HCT116 (cell line): ENCODE results near the gene EHMT1. TPM values are rescaled to one million over a fixed set of nuclear protein-coding genes. Genes with fewer than 3 reads are reported as not detected.

ENCODE experiments used
- ATAC-seq: fragments of 200-7000 bp; cut with Tn5 transposase; 2 replicates; pipeline ENCODE4 v1.9.1; 2020; ENCODE audit warnings: mild to moderate bottlenecking, moderate library complexity
- BruUV-seq: library from RNA; stranded (reverse); fragments of 400-500 nt; replicated peaks from 2 replicates; lab custom pipeline; 2021; lab: Mats Ljungman, UMichigan
- CTCF ChIA-PET: fragments of 300-600 bp; sonication (Branson Sonifier 250); formaldehyde crosslinking; loops from one replicate; lab custom pipeline; 2021; ENCODE audit warnings: antibody characterized with exemption; lab: Charles Lee
- POLR2A ChIA-PET: fragments of 300-600, 350-600 bp; sonication (Branson Sonifier 250); formaldehyde crosslinking; loops from one replicate; lab custom pipeline; 2021; ENCODE audit warnings: antibody characterized with exemption; lab: Charles Lee
- RAD21 ChIA-PET, 2 experiments: fragments of 300-600 bp; sonication (Branson Sonifier 250); formaldehyde crosslinking; loops; one replicate each; lab custom pipeline; 2023; ENCODE audit warnings: low total read pairs in 2 of 2; ENCODE audit not compliant: uncharacterized antibody in 2 of 2, unreplicated experiment in 2 of 2, low non-redundant PET in 1 of 2; lab: Charles Lee
- DNase-seq: peaks from one replicate; pipeline ENCODE4 v3.0.0-alpha.2; 2010; ENCODE audit warnings: low read depth, low spot score
- H2AFZ ChIP-seq: fragments of 200-600 bp; shearing (Covaris generic), sonication (generic); 2 replicates; pipeline ENCODE4 v1.6.1; 2017; ENCODE audit warnings: low read depth, mixed run types, mixed read lengths, antibody characterized with exemption, low read length; ENCODE audit not compliant: poor library complexity, severe bottlenecking
- H3K27ac ChIP-seq: 2 replicates; pipeline ENCODE4 v1.5.1; 2012; ENCODE audit warnings: low read depth, low read length
- H3K27me3 ChIP-seq: fragments of 200-600 bp; sonication (generic); 2 replicates; pipeline ENCODE4 v1.6.1; 2016; ENCODE audit warnings: mixed run types, low read length, mixed read lengths; ENCODE audit not compliant: insufficient read depth
- H3K36me3 ChIP-seq, 2 experiments: fragments of 200-500 bp in 1 of 2; fragments of 200-600 bp in 1 of 2; sonication (Bioruptor generic) in 1 of 2; sonication (generic) in 1 of 2; 2 replicates each; pipeline versions ENCODE4 v1.5.1 to v1.6.1; 2014 to 2016; ENCODE audit warnings: low read length in 2 of 2, inconsistent platforms in 1 of 2, mixed read lengths in 1 of 2, mixed run types in 1 of 2; ENCODE audit not compliant: insufficient read depth in 2 of 2, control insufficient read depth in 1 of 2
- H3K4me1 ChIP-seq, 2 experiments: fragments of 200-600 bp in 1 of 2; sonication (generic) in 1 of 2; 2 replicates each; pipeline versions ENCODE4 v1.5.1 to v1.6.1; 2012 to 2017; ENCODE audit warnings: low read length in 2 of 2, inconsistent platforms in 1 of 2, mild to moderate bottlenecking in 1 of 2, mixed read lengths in 1 of 2, mixed run types in 1 of 2, moderate library complexity in 1 of 2; ENCODE audit not compliant: insufficient read depth in 2 of 2, control insufficient read depth in 1 of 2
- H3K4me2 ChIP-seq: fragments of 200-600 bp; sonication (generic); 2 replicates; pipeline ENCODE4 v1.6.1; 2017; ENCODE audit warnings: mixed run types, low read length, mixed read lengths
- H3K4me3 ChIP-seq, 2 experiments: fragments of 200-600 bp in 1 of 2; sonication (generic) in 1 of 2; replicated peaks in 1 of 2; 2 replicates each; pipeline ENCODE4 v1.5.1; 2011 to 2016; ENCODE audit warnings: low read length in 2 of 2, control low read depth in 1 of 2, low read depth in 1 of 2, mild to moderate bottlenecking in 1 of 2, mixed read lengths in 1 of 2, mixed run types in 1 of 2
- H3K79me2 ChIP-seq: fragments of 200-600 bp; sonication (generic); 2 replicates; pipeline ENCODE4 v1.6.1; 2017; ENCODE audit warnings: mild to moderate bottlenecking, mixed run types, low read length, moderate library complexity, mixed read lengths; ENCODE audit not compliant: insufficient read depth
- H3K9ac ChIP-seq: fragments of 200-600 bp; sonication (generic); 2 replicates; pipeline ENCODE4 v1.6.1; 2016; ENCODE audit warnings: low read length, mixed read lengths
- H3K9me2 ChIP-seq: fragments of 200-600 bp; sonication (generic), shearing (Covaris generic); 2 replicates; pipeline ENCODE4 v1.6.1; 2017; ENCODE audit warnings: mixed run types, mild to moderate bottlenecking, moderate library complexity; ENCODE audit not compliant: insufficient read depth
- H3K9me3 ChIP-seq, 2 experiments: fragments of 200-500 bp in 1 of 2; fragments of 200-600 bp in 1 of 2; sonication (Bioruptor generic) in 1 of 2; sonication (generic) in 1 of 2; 2 replicates each; pipeline ENCODE4 v1.6.1; 2014 to 2017; ENCODE audit warnings: low read length in 2 of 2, mixed read lengths in 2 of 2, inconsistent platforms in 1 of 2, low read depth in 1 of 2, mild to moderate bottlenecking in 1 of 2, mixed run types in 1 of 2, moderate library complexity in 1 of 2; ENCODE audit not compliant: control insufficient read depth in 1 of 2, insufficient read depth in 1 of 2
- H4K20me1 ChIP-seq: fragments of 200-600 bp; sonication (generic), shearing (Covaris generic); 2 replicates; pipeline ENCODE4 v1.6.1; 2017; ENCODE audit warnings: mixed run types, mild to moderate bottlenecking, moderate library complexity; ENCODE audit not compliant: insufficient read depth
- ELF1 ChIP-seq: IDR thresholded peaks from 2 replicates; pipeline ENCODE4 v1.6.1; 2012; ENCODE audit warnings: low read depth, borderline replicate concordance
- RAD21 ChIP-seq: IDR thresholded peaks from 2 replicates; pipeline ENCODE4 v1.6.1; 2012; ENCODE audit warnings: low read depth, mild to moderate bottlenecking
- TCF7L2 ChIP-seq: IDR thresholded peaks from 2 replicates; pipeline ENCODE4 v1.7.0; 2011; ENCODE audit warnings: borderline replicate concordance, inconsistent platforms; ENCODE audit not compliant: insufficient read depth, insufficient read length; ENCODE audit errors: extremely low read depth
- intact Hi-C: fragments of 100-400 bp; cut with micrococcal nuclease; formaldehyde crosslinking; loops from 2 replicates; pipeline ENCODE4 v1.10.0; 2022
- total RNA-seq: library from RNA; stranded (reverse); gene quantifications from one replicate; pipeline ENCODE4 v1.2.1, GENCODE V29; 2021; ENCODE audit not compliant: unreplicated experiment
- TF ChIP-seq, protein P1 (sequence below): IDR thresholded peaks from 2 replicates; pipeline ENCODE4 v1.6.1; 2012
- TF ChIP-seq, protein P2 (sequence below): IDR thresholded peaks from 2 replicates; pipeline ENCODE4 v1.6.1; 2011; ENCODE audit warnings: mild to moderate bottlenecking, low read length, moderate library complexity; ENCODE audit not compliant: insufficient replicate concordance; ENCODE audit errors: extremely low read depth

EHMT1 gene
- total RNA-seq, 1 experiment from 2014 or later: 86.1 TPM

- ATAC-seq: no peak
- Histone ChIP-seq H3K79me2 (no peaks in the 10 kb centered on the region), H3K9me3 (no peaks in the 10 kb centered on the region), H4K20me1 (0 out of 2 replicates have a peak, but pooled peaks cover 3% of the 10 kb centered on the region), H3K9me2 (no peaks in the 10 kb centered on the region), H3K4me1 (no peaks in the 10 kb centered on the region), H3K4me2 (no peak overlapping the region), H3K27me3 (no peaks in the 10 kb centered on the region), H3K9ac (no peak overlapping the region), H3K36me3 (peaks cover 9 to 20% of the 10 kb centered on the region in 2 experiments; a peak in 3 of 4 replicates), H3K4me3 (no peak overlapping the region), H2AFZ (no peak overlapping the region), H3K27ac (no peak overlapping the region)
- ChIA-PET RAD21 (no interaction called here), POLR2A (no interaction called here), CTCF (no interaction called here)
- intact Hi-C loops: no loop called here
- DNase-seq: no peak
- TF ChIP-seq, protein P1, sequence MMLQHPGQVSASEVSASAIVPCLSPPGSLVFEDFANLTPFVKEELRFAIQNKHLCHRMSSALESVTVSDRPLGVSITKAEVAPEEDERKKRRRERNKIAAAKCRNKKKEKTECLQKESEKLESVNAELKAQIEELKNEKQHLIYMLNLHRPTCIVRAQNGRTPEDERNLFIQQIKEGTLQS: no peak
- no peak for TF ChIP-seq ELF1
- TF ChIP-seq, protein P2, sequence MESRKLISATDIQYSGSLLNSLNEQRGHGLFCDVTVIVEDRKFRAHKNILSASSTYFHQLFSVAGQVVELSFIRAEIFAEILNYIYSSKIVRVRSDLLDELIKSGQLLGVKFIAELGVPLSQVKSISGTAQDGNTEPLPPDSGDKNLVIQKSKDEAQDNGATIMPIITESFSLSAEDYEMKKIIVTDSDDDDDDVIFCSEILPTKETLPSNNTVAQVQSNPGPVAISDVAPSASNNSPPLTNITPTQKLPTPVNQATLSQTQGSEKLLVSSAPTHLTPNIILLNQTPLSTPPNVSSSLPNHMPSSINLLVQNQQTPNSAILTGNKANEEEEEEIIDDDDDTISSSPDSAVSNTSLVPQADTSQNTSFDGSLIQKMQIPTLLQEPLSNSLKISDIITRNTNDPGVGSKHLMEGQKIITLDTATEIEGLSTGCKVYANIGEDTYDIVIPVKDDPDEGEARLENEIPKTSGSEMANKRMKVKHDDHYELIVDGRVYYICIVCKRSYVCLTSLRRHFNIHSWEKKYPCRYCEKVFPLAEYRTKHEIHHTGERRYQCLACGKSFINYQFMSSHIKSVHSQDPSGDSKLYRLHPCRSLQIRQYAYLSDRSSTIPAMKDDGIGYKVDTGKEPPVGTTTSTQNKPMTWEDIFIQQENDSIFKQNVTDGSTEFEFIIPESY: no peak
- TF ChIP-seq TCF7L2: no peak
- no peak for TF ChIP-seq RAD21
- BruUV-seq: no TSS peak
These were observed 183.2 kb downstream of the EHMT1 start for GRCh38 chr9:137802021-137802420.
